ENCODE results near the gene PLCL1.

PLCL1 gene

GRCh38 chr2:198165289-198165688 lies 360.9 kb downstream of the PLCL1 start:
- no peaks in the 10 kb centered on the region for H3K9me3 ChIP-seq (replicated peaks; ENCODE audit: insufficient read depth, low read length)
- H3K36me3 ChIP-seq (replicated peaks; ENCODE audit: insufficient read depth, low read length): no peaks in the 10 kb centered on the region
- H4K20me1 ChIP-seq (ENCODE audit: insufficient read depth, low read length): no peaks in the 10 kb centered on the region
- TF ChIP-seq EZH2phosphoT487 (IDR thresholded peaks at IDR 0.05; ENCODE audit: low read length) (no peak), EZH2 (optimal IDR thresholded peaks at IDR 0.05; ENCODE audit: low read depth, low read length) (no peak), CTCF (IDR thresholded peaks at IDR 0.05; ENCODE audit: low read length) (no peak)
- no peaks in the 10 kb centered on the region for H3K27me3 ChIP-seq (replicated peaks; ENCODE audit: insufficient read depth, low read length)
- H3K4me2 ChIP-seq (ENCODE audit: low read depth, low read length): no peak overlapping the region
- no peak overlapping the region for H3K9ac ChIP-seq (ENCODE audit: low read length)
- no peak overlapping the region for H2AFZ ChIP-seq (ENCODE audit: low read length)
- no peaks in the 10 kb centered on the region for H3K4me1 ChIP-seq (ENCODE audit: low read length)
- H3K79me2 ChIP-seq (ENCODE audit: low read length): no peaks in the 10 kb centered on the region
- DNase-seq: no peak
- no peaks in the 10 kb centered on the region for H3F3A ChIP-seq (ENCODE audit: insufficient read depth, low read length)
- no peak overlapping the region for H3K4me3 ChIP-seq (ENCODE audit: low read length)
- no peak overlapping the region for H3K27ac ChIP-seq (ENCODE audit: low read length)
- no peaks in the 10 kb centered on the region for H3K9me2 ChIP-seq (replicated peaks; ENCODE audit: insufficient read depth, low read length)

GRCh38 chr2:198167346-198167745 lies 363.0 kb downstream of the PLCL1 start:
- no peak overlapping the region for H3K4me2 ChIP-seq (ENCODE audit: low read depth, low read length)
- no peaks in the 10 kb centered on the region for H4K20me1 ChIP-seq (ENCODE audit: insufficient read depth, low read length)
- no peaks in the 10 kb centered on the region for H3K79me2 ChIP-seq (ENCODE audit: low read length)
- H3K9ac ChIP-seq (ENCODE audit: low read length): no peak overlapping the region
- H3F3A ChIP-seq (ENCODE audit: insufficient read depth, low read length): no peaks in the 10 kb centered on the region
- no peaks in the 10 kb centered on the region for H3K36me3 ChIP-seq (replicated peaks; ENCODE audit: insufficient read depth, low read length)
- DNase-seq: no peak
- no peaks in the 10 kb centered on the region for H3K4me1 ChIP-seq (ENCODE audit: low read length)
- H3K4me3 ChIP-seq (ENCODE audit: low read length): no peak overlapping the region
- no peak overlapping the region for H3K27ac ChIP-seq (ENCODE audit: low read length)
- no peaks in the 10 kb centered on the region for H3K9me3 ChIP-seq (replicated peaks; ENCODE audit: insufficient read depth, low read length)
- no peak for TF ChIP-seq EZH2 (optimal IDR thresholded peaks at IDR 0.05; ENCODE audit: low read depth, low read length)
- TF ChIP-seq CTCF (IDR thresholded peaks at IDR 0.05; ENCODE audit: low read length): no peak
- no peak for TF ChIP-seq EZH2phosphoT487 (IDR thresholded peaks at IDR 0.05; ENCODE audit: low read length)
- no peaks in the 10 kb centered on the region for H3K9me2 ChIP-seq (replicated peaks; ENCODE audit: insufficient read depth, low read length)
- H2AFZ ChIP-seq (ENCODE audit: low read length): no peak overlapping the region
- no peaks in the 10 kb centered on the region for H3K27me3 ChIP-seq (replicated peaks; ENCODE audit: insufficient read depth, low read length)

GRCh38 chr2:198168651-198169050 lies 364.3 kb downstream of the PLCL1 start:
- no peaks in the 10 kb centered on the region for H3K9me3 ChIP-seq (replicated peaks; ENCODE audit: insufficient read depth, low read length)
- H3K4me1 ChIP-seq (ENCODE audit: low read length): no peaks in the 10 kb centered on the region
- no peaks in the 10 kb centered on the region for H3F3A ChIP-seq (ENCODE audit: insufficient read depth, low read length)
- no peaks in the 10 kb centered on the region for H3K9me2 ChIP-seq (replicated peaks; ENCODE audit: insufficient read depth, low read length)
- no peaks in the 10 kb centered on the region for H3K27me3 ChIP-seq (replicated peaks; ENCODE audit: insufficient read depth, low read length)
- TF ChIP-seq EZH2phosphoT487 (IDR thresholded peaks at IDR 0.05; ENCODE audit: low read length): no peak
- no peak for TF ChIP-seq CTCF (IDR thresholded peaks at IDR 0.05; ENCODE audit: low read length)
- no peak for TF ChIP-seq EZH2 (optimal IDR thresholded peaks at IDR 0.05; ENCODE audit: low read depth, low read length)
- no peak overlapping the region for H3K27ac ChIP-seq (ENCODE audit: low read length)
- DNase-seq: no peak
- H3K4me2 ChIP-seq (ENCODE audit: low read depth, low read length): no peak overlapping the region
- no peaks in the 10 kb centered on the region for H4K20me1 ChIP-seq (ENCODE audit: insufficient read depth, low read length)
- H3K9ac ChIP-seq (ENCODE audit: low read length): no peak overlapping the region
- no peak overlapping the region for H2AFZ ChIP-seq (ENCODE audit: low read length)
- H3K36me3 ChIP-seq (replicated peaks; ENCODE audit: insufficient read depth, low read length): no peaks in the 10 kb centered on the region
- H3K4me3 ChIP-seq (ENCODE audit: low read length): no peak overlapping the region
- H3K79me2 ChIP-seq (ENCODE audit: low read length): no peaks in the 10 kb centered on the region
